Vagina (tissue), 2 donors: ENCODE results near the gene KRTAP16-1.

ENCODE experiments used
- POLR2A ChIP-seq, 2 donors: fragments of 450-650 bp; IDR thresholded peaks; one replicate each; pipeline ENCODE4 v1.6.1; 2017; ENCODE audit warnings: antibody characterized with exemption in 2 of 2, mild to moderate bottlenecking in 2 of 2, moderate library complexity in 2 of 2
- POLR2AphosphoS5 ChIP-seq, 2 donors: sonication (generic); formaldehyde crosslinking; IDR thresholded peaks; one replicate each; pipeline ENCODE4 v1.9.0; 2017; ENCODE audit warnings: antibody characterized with exemption in 2 of 2, mild to moderate bottlenecking in 2 of 2, low read depth in 1 of 2; ENCODE audit not compliant: insufficient read depth in 1 of 2

DNA sequence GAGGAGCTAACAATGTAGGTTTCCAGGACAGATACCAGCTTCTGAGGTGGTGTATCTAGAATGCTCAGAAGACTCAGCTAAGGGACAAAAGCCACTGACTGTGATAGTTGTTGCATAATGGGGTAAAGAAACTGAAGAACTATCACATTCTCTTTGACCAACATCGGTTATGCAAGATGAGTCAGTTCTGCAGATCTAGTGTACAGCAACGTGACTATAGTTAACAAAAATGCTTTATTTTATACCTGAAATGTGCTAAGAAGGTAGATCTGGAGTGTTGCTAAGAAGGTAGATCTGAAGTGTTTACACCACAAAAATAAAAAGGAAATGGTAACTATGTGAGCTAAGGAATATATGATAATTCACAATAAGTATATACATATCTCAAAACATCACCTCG lies 41.4 kb downstream of the KRTAP16-1 start:
- TF ChIP-seq POLR2AphosphoS5 (IDR thresholded peaks at IDR 0.05; ENCODE audit: insufficient read depth in 1 of 2, low read depth in 1 of 2): no peak
- no peak for TF ChIP-seq POLR2A (IDR thresholded peaks at IDR 0.05)
